ENCODE results near the gene APIP. TPM values are rescaled to one million over a fixed set of nuclear protein-coding genes. Genes with fewer than 3 reads are reported as not detected.

APIP gene
- total RNA-seq, 1 experiment from 2014 or later = 31.3 TPM

DNA sequence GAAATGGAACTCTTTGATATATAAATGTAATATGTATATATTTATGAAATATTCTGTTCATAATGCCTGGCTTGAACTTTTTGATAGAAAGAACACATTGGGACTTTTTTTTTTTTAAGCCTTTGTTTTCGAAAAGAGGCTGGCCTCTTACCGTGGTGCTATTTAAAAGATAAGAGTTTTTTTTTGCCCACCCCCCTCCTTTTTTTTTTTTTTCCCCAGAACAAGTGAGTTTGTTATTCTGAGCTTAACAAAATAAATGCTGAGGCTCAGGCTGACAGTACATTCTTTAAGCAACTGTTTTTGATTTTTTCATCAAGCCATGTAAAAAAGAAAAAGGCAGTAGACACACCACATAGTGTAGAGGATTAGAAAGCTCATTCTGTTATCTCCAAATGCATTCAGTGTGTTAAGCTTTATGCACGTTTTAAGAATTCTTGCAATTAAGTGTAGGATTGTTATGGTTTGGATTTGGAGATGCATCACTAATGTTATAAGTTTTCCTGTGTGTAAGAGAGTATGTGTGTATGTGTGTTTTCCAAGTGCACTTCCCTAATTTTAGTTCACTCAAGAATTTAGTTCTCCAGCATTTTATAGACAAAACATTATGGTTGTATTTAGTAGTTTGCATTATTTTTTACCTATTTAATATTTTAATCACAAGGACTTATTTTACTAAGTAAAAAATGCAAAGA, 12.2 kb upstream of the APIP start:
- Histone ChIP-seq H3K14ac (ENCODE audit: insufficient read depth, low read length) (no peak overlapping the region), H3K4ac (ENCODE audit: low read depth, low read length) (no peak overlapping the region), H3K23ac (ENCODE audit: insufficient read length, low read depth, low read length) (no peak overlapping the region), H2BK12ac (ENCODE audit: insufficient read length, low read depth, low read length) (no peak overlapping the region), H3K4me1 (ENCODE audit: insufficient read depth, low read length) (no peaks in the 10 kb centered on the region; the same call in 1 of the 2 replicates), H3K4me2 (ENCODE audit: insufficient read depth, insufficient read length, low read length) (no peak overlapping the region), H2BK15ac (ENCODE audit: low read depth, low read length) (no peak overlapping the region), H3K18ac (ENCODE audit: insufficient read length, low read depth, low read length) (no peak overlapping the region), H3K9ac (ENCODE audit: extremely low read depth, insufficient read length, low read length) (no peak overlapping the region), H4K91ac (ENCODE audit: insufficient read length, low read depth, low read length) (no peak overlapping the region), H2AK5ac (ENCODE audit: insufficient read length, low read length) (no peak overlapping the region), H2AFZ (ENCODE audit: low read length) (no peak overlapping the region), H3K79me2 (ENCODE audit: insufficient read depth, low read length) (peaks cover 5% of the 10 kb centered on the region; the same call in 1 of the 2 replicates), H3K9me3 (ENCODE audit: control insufficient read depth, low read depth, low read length) (no peaks in the 10 kb centered on the region), H2BK20ac (ENCODE audit: low read depth, low read length, poor library complexity, severe bottlenecking) (no peak overlapping the region), H2BK5ac (ENCODE audit: insufficient read length, low read length) (no peak overlapping the region), H3T11ph (ENCODE audit: low read length) (no peak overlapping the region), H3K56ac (ENCODE audit: insufficient read length, low read depth, low read length) (no peak overlapping the region), H4K5ac (ENCODE audit: insufficient read length, low read depth, low read length) (no peak overlapping the region), H4K8ac (replicated peaks; ENCODE audit: insufficient read length, low read depth, low read length) (no peak overlapping the region), H3K23me2 (ENCODE audit: insufficient read length, low read depth, low read length, poor library complexity, severe bottlenecking) (no peaks in the 10 kb centered on the region), H3K79me1 (ENCODE audit: insufficient read depth, low read depth, low read length, poor library complexity, severe bottlenecking) (no peaks in the 10 kb centered on the region), H3K27ac (ENCODE audit: insufficient read length, low read depth, low read length) (no peak overlapping the region), H3K27me3 (ENCODE audit: insufficient read depth, low read length) (no peaks in the 10 kb centered on the region), H2BK120ac (ENCODE audit: low read depth, low read length, poor library complexity, severe bottlenecking) (no peak overlapping the region), H4K20me1 (ENCODE audit: control insufficient read depth, insufficient read depth, insufficient read length) (no peaks in the 10 kb centered on the region)
- Mint-ChIP-seq H3K27me3 (ENCODE audit: low read depth) (no peaks in the 10 kb centered on the region), H3K4me1 (peaks cover 18 to 28% of the 10 kb centered on the region in 2 experiments), H3K27ac (no peak overlapping the region), H3K36me3 (ENCODE audit: insufficient read depth in 1 of 3, low read depth in 3 of 3) (peaks cover 0 to 10% (median 0%) of the 10 kb centered on the region in 3 experiments; a peak in 3 of 7 replicates), H3K4me3 (no peak overlapping the region), H3K9me3 (no peaks in the 10 kb centered on the region)
- no peak for DNase-seq
- no CpG with 5 or more reads among the region's 3 CpGs for WGBS (ENCODE audit: extremely low coverage, insufficient read length, low lambda C conversion rate)
- TF ChIP-seq, protein P1, sequence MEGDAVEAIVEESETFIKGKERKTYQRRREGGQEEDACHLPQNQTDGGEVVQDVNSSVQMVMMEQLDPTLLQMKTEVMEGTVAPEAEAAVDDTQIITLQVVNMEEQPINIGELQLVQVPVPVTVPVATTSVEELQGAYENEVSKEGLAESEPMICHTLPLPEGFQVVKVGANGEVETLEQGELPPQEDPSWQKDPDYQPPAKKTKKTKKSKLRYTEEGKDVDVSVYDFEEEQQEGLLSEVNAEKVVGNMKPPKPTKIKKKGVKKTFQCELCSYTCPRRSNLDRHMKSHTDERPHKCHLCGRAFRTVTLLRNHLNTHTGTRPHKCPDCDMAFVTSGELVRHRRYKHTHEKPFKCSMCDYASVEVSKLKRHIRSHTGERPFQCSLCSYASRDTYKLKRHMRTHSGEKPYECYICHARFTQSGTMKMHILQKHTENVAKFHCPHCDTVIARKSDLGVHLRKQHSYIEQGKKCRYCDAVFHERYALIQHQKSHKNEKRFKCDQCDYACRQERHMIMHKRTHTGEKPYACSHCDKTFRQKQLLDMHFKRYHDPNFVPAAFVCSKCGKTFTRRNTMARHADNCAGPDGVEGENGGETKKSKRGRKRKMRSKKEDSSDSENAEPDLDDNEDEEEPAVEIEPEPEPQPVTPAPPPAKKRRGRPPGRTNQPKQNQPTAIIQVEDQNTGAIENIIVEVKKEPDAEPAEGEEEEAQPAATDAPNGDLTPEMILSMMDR (conservative IDR thresholded peaks at IDR 0.05) = no peak
